Astrocyte of the spinal cord (primary cell): ENCODE measurements around the gene SLCO4C1.
"Not testable (repeated sequence)": the region's sequence is repeated elsewhere in the genome, so short reads cannot be mapped to it uniquely, and the experiment has no call there.

Experiments used
- DNase-seq: peaks from one replicate; pipeline ENCODE4 v3.0.0; 2011; ENCODE audit warnings: low read depth, low spot score
- H3K4me3 ChIP-seq: 2 replicates; pipeline ENCODE4 v1.5.1; 2011; ENCODE audit warnings: low read depth, mild to moderate bottlenecking, low read length, moderate library complexity
- in situ Hi-C: cut with HindIII; loops from 2 replicates; pipeline ENCODE4 v1.10.0; 2017; ENCODE audit warnings: low sequenced_read_pairs
- TF ChIP-seq, protein P1 (sequence below): IDR thresholded peaks from 2 replicates; pipeline ENCODE4 v1.5.1; 2012; ENCODE audit warnings: low read depth, mild to moderate bottlenecking, low read length, inconsistent platforms

The SLCO4C1 gene, protein sequence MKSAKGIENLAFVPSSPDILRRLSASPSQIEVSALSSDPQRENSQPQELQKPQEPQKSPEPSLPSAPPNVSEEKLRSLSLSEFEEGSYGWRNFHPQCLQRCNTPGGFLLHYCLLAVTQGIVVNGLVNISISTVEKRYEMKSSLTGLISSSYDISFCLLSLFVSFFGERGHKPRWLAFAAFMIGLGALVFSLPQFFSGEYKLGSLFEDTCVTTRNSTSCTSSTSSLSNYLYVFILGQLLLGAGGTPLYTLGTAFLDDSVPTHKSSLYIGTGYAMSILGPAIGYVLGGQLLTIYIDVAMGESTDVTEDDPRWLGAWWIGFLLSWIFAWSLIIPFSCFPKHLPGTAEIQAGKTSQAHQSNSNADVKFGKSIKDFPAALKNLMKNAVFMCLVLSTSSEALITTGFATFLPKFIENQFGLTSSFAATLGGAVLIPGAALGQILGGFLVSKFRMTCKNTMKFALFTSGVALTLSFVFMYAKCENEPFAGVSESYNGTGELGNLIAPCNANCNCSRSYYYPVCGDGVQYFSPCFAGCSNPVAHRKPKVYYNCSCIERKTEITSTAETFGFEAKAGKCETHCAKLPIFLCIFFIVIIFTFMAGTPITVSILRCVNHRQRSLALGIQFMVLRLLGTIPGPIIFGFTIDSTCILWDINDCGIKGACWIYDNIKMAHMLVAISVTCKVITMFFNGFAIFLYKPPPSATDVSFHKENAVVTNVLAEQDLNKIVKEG

DNA sequence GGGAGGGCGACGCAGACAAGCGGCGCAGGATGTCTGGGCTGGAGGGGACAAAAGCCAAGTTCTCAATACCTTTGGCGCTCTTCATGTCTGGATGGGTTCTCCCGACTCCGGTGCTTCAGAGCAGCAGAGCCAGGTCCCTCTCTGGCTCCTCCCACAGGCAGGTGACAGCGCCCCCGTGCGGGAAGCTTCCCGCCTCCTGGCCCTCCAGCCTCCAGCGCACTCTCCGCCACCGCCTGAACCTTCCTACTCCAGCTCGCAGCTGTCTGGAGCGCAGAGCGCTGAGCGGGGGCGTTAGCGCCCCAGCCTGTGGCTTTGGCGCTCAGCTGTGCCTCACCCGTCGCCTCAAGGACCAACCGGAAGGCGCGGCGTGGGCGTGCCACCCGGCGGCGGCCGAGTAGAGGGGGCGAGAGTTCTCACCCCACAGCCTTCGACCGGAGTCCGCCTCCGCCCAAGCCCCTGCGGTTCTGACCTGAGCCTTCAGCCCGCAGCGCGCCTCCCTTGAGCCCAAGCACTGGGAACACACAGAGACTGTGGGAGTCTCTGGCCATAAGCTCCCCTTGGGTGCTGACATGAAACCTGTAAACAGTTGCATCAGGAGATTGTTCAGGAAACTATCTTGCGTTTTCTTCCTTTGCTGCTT, at the start of gene SLCO4C1:
TSS of gene SLCO4C1 (minus strand) at position 107 of the 640 bp plus-strand sequence. CDS start at position 85, 22 bp downstream.
- TF ChIP-seq, protein P1, sequence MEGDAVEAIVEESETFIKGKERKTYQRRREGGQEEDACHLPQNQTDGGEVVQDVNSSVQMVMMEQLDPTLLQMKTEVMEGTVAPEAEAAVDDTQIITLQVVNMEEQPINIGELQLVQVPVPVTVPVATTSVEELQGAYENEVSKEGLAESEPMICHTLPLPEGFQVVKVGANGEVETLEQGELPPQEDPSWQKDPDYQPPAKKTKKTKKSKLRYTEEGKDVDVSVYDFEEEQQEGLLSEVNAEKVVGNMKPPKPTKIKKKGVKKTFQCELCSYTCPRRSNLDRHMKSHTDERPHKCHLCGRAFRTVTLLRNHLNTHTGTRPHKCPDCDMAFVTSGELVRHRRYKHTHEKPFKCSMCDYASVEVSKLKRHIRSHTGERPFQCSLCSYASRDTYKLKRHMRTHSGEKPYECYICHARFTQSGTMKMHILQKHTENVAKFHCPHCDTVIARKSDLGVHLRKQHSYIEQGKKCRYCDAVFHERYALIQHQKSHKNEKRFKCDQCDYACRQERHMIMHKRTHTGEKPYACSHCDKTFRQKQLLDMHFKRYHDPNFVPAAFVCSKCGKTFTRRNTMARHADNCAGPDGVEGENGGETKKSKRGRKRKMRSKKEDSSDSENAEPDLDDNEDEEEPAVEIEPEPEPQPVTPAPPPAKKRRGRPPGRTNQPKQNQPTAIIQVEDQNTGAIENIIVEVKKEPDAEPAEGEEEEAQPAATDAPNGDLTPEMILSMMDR: peak; percentile 74
- in situ Hi-C loops: no loop called here
- peak; percentile 61 for DNase-seq
- H3K4me3 ChIP-seq: peak within 1 kb of the TSS; percentile 46

GRCh38 chr5:102341681-102342288, 45.7 kb upstream of the SLCO4C1 start:
- TF ChIP-seq, protein P1: no peak
- DNase-seq: no peak
- no peak overlapping the region for H3K4me3 ChIP-seq
- in situ Hi-C loops: no loop called here

DNA sequence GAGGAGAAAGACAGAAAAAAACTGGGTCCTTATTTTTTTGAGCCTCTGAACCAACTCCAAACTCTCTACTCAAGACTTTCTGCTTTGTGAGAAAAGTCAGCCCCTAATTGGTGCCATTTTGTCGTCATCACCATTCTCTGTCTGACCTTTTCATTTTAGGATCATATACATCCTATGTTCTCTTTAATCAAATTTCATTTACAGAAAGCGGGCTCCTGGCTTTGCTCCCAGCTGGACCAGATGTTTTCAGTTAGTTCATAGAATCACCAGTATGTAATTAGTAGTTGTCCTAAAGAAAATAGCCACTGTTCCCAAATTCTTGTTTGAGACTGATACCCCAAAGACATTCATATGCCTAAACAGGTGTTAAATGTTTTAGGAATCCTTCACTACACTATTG, 28.6 kb upstream of the SLCO4C1 start:
- in situ Hi-C loops: no loop called here
- TF ChIP-seq, protein P1: no peak
- no peak overlapping the region for H3K4me3 ChIP-seq
- DNase-seq: no peak

DNA sequence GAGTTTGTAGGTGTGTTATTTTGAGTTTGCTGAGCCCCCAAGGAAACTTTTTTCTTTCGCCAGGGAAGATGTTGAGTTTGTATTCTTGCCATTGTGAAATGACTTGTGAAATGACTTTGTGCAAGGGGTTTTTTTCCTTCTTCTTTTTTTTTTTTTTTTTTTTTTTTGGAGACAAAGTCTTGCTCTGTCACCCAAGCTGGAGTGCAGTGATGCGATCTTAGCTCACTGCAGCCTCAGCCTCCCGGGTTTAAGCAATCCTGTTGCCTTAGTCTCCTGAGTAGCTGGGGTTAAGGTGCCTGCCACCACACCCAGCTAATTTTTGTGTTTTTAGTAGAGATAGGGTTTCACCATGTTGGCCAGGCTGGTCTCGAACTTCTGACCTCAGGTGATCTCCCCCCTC, 22.7 kb upstream of the SLCO4C1 start:
- H3K4me3 ChIP-seq, DNase-seq, in situ Hi-C loops: not testable (repeated sequence)

DNA sequence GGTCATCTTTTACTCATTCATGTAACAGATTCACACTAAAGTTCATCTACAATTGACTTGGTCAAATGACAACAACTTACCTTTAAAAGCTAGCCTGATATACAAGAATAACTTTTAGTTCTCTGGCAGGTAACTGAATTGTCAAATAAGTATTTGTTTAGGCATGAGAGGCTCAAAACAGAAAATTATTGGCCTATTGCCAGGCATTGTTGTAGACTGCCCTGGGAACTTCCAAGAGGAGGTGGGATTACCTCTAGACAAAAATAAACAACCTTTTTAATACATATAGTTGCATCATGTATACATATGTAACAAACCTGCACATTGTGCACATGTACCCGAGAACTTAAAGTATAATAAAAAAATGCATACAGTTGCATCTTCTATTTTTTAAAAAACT, 18.2 kb upstream of the SLCO4C1 start:
- H3K4me3 ChIP-seq: no peak overlapping the region
- in situ Hi-C loops: no loop called here
- DNase-seq: no peak
- TF ChIP-seq, protein P1: no peak

- in situ Hi-C loops: no loop called here
- no peak overlapping the region for H3K4me3 ChIP-seq
- DNase-seq: no peak
- TF ChIP-seq, protein P1: no peak
These were observed 17.8 kb upstream of the SLCO4C1 start for GRCh38 chr5:102313912-102314311.
